Measurements from ENCODE around the gene RXRA.

DNA sequence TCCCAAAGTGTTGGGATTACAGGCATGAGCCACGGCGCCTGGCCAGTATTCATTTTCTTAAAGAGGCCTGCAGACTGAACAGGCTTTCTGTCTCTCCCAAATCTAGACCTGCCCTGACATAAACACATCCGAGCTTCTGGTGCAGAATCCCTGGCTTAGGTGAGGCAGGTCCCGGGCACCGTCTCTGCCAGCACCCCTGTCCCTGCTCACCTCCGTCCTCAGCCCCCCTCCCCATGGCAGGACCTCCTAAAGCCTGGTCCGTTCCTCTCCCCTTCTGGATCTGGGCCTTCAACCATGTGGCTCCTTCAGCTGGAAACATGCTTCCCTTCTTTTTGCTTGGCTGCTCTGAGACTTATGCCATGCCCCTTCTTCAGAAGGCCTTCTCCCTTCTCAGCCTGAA lies 22.7 kb upstream of the RXRA start:
- TF ChIP-seq, protein P1, sequence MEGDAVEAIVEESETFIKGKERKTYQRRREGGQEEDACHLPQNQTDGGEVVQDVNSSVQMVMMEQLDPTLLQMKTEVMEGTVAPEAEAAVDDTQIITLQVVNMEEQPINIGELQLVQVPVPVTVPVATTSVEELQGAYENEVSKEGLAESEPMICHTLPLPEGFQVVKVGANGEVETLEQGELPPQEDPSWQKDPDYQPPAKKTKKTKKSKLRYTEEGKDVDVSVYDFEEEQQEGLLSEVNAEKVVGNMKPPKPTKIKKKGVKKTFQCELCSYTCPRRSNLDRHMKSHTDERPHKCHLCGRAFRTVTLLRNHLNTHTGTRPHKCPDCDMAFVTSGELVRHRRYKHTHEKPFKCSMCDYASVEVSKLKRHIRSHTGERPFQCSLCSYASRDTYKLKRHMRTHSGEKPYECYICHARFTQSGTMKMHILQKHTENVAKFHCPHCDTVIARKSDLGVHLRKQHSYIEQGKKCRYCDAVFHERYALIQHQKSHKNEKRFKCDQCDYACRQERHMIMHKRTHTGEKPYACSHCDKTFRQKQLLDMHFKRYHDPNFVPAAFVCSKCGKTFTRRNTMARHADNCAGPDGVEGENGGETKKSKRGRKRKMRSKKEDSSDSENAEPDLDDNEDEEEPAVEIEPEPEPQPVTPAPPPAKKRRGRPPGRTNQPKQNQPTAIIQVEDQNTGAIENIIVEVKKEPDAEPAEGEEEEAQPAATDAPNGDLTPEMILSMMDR (IDR thresholded peaks at IDR 0.05), result no peak
- no peak for TF ChIP-seq POLR2A (IDR thresholded peaks at IDR 0.05)

All from thyroid gland (tissue), 4 donors.